Peyer's patch (tissue), 4 donors: ENCODE measurements around the gene HOXD13.

Source experiments
- CTCF ChIP-seq, 6 experiments: fragments of 450-650 bp in 4 of 6; fragments of 200-600 bp in 2 of 6; sonication (generic) in 1 of 6; IDR thresholded peaks; one replicate each; pipeline ENCODE4 v1.5.1; 2017 to 2019; ENCODE audit warnings: antibody characterized with exemption in 6 of 6, mild to moderate bottlenecking in 3 of 6, moderate library complexity in 1 of 6
- POLR2A ChIP-seq, 2 donors: fragments of 450-650 bp; IDR thresholded peaks; one replicate each; pipeline ENCODE4 v1.5.1; 2017; ENCODE audit warnings: antibody characterized with exemption in 2 of 2, mild to moderate bottlenecking in 2 of 2, moderate library complexity in 2 of 2

- TF ChIP-seq CTCF (IDR thresholded peaks at IDR 0.05), result no peak
- no peak for TF ChIP-seq POLR2A (IDR thresholded peaks at IDR 0.05)
Measured at GRCh38 chr2:176068419-176068832, 24.1 kb upstream of the HOXD13 start.
